T follicular helper cell (primary cell): ENCODE data around the gene SIRT7.

Experiments
- DNase-seq: peaks from one replicate; pipeline ENCODE4 v3.0.0-alpha.2; 2020; ENCODE audit warnings: low read depth

The SIRT7 gene

DNA sequence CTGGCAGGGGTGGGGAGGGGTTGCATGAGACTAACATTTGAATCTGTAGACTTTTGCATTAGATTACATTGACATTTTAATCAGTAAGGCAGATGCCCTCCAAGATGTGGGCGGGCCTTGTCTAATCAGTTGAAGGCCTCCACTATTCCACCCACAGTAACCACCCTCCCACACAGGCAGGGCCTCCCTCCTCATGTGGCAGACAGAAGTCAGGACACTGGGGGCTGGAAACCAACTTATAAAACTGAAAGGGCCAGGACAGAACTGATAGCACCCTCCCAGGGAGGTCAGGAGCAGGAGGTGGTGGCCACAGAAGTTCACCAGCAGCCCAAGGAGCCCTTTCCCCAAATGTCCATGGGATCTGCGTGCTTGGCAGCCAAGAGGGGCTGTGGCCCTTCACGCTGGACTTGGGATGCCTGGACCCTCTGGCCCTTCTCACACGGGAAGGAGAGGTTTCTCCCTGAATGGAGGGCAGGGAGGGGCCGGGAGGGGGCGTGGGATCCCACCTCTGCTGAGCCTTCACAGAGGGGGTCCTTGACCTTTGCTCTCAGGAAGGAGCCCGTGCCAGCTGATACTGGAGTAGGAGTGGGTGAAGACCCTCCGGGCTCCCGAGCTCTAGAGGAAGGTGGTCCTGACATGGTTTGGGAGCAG, 14.5 kb upstream of the SIRT7 start:
- no peak for DNase-seq

DNA sequence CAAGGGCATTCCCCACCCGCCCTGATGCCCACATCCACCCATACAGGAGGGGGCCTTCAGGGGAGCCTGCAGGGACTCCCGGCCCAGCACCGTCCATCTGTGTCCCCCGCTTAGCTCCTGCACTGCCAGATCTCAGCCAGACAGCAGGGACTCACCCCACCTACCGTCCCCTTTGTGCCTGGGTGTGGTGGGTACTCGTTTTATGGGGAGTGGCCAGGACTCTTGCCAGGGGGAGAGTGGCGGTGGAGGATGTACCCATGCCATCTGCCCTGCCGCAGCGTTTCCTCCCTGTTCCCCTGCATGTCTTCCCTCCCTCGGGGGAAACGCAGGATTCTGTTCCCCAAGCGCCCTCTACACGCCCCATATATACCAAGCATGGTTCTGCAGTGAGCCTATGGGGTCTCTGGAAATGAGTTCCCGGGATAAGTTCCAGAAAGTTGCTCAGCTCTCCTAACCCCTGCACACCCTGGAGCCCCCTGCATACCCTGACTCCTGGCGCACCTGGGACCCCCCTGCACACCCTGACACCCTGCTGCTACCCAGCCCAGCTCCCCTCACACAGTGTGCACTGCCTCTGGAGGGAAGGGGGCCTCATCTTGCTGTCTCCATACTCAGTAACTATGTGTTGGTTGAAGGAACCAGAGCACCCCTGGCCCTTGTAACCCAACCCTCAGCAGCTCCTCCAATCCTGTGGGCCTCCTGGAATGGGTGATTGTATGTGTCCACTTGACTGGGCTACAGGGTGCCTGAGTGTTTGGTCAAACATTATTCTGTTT, 13.8 kb upstream of the SIRT7 start:
- no peak for DNase-seq

GRCh38 chr17:81931189-81931556, 13.2 kb upstream of the SIRT7 start:
- DNase-seq: no peak

DNA sequence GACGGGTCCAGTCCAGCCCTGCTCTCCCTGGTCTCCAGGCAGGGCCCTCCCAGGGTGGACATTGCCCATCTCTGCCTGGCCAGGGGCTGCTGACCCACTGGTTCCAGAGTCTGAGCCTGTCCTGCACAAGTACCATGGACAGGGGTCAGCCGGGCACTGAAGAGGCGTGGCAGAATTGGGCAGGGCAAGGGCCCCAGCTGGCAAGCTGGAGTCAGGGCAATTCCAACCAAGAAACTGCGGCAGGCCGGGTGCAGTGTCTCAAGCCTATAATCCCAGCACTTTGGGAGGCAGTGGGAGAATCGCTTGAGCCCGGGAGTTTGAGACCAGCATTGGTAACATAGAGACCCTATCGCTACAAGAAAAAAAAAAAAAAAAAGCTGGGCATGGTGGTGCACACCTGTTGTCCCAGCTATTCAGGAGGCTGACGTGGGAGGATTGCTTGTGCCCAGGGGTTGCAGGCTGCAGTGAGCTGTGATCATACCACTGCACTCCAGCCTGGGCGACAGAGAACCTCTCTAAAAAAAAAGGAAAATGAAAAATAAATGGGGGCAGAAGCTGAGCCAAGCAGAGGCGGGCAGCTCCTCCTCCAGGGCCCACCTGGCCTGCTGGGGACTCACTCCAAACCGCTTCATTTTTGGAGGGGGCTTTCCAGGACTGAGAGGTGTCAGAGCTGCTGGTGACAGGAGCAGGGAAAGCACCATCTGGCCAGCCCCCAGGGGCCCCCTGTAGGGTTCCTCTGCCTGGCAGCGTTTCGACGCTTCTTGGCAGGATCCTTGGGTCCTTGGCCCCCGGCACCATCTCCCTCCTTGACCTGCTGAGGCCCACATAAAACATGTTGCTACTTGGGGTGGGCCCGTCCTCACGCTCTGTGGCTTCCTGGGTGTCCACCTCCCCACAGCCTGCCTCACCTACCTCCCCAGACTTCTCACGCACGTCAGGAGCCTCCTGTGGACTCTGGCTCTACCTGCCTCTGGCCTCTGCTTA, 12.5 kb upstream of the SIRT7 start:
- DNase-seq: no peak

DNA sequence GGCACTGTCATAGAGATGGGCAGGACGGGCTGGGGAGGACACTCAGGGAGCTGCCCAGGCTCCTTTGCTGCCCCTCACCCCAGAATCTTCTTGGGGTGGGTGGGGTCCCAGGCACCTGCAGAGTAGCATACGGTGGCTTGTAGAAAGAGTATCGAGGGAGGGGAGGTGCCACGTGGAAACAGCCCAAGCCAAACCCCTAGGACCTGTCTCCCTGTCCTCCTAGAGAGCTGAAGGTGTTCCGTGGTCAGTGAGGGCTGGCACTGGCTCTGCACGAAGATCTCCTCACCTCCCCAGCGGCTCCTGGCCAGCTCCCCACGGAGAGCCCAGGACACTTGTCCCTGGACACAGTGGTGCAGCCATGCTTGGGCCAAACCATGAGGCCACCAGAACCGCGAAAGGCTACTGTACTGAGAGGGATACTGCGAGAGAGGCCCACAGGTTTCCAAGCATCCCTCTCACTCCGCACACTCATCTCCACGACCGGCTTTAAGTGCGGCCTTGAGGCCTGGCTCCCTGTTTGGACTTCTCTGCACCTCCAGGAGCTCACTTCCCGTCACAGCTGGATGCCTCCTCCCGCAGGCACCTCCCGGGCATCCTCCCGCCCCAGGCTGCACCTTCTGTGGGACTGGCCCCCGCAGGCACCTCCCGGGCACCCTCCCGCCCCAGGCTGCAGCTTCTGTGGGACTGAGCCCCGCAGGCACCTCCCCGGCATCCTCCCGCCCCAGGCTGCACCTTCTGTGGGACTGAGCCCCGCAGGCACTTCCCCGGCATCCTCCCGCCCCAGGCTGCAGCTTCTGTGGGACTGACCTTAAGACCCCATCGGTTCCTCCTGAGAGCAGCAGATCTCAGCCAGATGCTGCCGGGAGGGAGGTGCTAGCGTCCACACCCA, 11.5 kb upstream of the SIRT7 start:
- DNase-seq: no peak

- DNase-seq: no peak
These were observed 10.7 kb upstream of the SIRT7 start for GRCh38 chr17:81928544-81929252.

DNA sequence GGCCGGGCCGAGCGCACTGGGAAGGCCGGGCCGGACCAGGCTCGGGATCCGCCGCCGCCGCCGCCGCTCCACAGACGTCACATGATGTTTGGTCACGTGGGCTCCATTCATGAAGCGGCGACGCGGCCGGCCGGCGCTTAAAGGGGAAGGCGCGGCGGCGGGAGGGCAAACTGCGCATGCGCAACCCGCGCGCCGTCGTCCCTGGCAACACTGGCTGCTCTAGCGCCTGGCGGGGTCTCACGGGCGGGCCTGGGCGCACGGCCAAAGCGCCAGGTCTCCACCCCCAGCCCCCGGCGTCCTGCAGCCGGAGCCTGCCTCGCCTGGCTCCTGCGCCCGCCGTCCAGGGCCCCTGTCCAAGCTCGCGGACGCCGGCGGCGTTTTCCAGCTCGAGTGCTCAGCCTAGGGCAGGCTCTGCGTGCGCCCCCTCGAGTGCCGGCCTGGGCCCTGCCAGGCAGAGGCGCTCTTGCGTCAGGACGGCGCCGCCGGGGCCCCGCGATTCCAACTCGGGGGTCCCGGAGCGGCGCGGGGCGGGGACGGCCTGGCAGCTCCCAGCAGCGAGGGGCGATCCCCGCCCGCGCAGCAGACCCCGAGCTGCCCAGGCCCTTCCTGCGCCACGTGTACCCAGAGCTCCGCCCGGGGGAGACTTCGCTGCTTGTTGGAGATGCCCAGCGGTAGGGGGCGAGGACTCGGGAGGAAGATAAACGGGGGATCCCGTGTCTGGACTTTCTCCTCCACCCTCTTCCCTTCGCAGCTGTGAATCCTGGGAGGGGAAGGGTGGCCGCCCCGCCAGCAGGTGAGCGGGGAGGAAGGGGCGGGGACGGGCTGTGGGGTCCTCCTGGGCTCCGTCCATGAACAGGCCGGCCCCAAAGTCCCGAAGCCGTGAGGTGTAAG, 9.9 kb upstream of the SIRT7 start, which contains the start of gene MAFG:
Gene MAFG (minus strand): TSS at position 83 of the 891 bp plus-strand sequence. CDS start 4,550 bp downstream, outside the sequence.
- DNase-seq: peak; percentile 84

GRCh38 chr17:81927152-81927652, 9.2 kb upstream of the SIRT7 start:
- DNase-seq: no peak

DNA sequence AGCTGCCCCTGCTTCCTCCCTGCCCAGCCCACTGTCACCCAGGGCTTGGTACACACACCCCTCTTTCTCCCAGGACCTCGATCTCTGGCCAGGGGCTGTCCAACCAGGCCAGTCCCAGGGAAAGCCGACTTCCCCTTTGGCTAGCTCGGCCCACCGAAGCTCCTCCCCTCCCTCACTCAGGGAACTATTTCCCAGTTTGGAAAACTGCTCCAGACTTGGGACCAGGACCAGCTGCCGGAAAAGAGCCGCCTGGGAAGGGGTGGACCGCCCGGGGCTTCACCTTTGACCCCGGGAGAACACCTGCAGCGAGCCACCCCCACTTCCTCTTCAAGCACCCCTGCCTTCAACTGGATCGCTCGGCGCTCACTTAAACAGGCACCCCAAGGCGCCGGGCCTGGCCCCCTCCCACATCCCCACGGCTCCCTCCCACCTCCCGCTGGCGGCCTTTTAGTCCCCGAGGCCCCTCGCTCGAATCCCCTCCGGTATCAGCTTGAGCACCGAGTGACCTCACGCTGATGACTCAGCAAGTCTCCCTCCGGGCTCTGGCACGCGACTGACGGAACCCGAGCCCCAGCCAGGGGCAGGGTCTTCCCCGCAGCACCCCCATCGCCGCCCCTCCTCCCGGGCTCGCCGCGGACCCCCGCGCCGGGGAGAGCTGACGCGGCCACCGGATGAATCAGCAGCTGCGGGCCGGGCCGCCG, 8.6 kb upstream of the SIRT7 start:
- DNase-seq: peak; percentile 31

DNA sequence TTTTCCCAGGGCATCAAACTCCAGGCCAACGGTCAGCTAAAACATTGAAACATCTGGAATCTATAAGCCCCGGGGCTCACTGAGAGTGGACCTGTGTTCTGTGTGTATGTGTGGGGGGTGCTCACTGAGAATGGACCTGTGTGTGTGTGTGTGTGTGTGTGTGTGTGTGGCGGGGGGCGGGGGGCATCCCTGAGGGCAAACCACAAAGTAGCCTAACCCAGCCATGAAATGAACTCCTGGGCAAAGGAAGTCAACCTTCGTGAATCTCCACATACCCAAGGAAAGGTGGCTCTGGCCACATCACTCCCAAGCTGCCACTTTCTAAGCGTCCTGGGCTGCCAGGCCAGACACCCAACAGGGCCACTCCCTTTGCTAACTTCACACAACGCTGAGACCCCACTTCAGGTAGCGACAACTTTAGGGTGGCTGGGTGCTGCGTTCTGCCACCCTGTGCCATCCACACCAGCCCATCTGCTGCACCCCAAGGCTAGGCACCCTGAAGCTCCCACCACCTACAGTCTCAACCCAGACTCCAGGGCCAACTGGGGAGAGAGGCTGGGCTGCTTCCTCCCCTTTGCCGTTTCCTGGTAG, 8.0 kb upstream of the SIRT7 start:
- no peak for DNase-seq

- peak; percentile 22 for DNase-seq
These were observed 6.9 kb upstream of the SIRT7 start for GRCh38 chr17:81924557-81925532.

- DNase-seq: no peak
These were observed 5.6 kb upstream of the SIRT7 start for GRCh38 chr17:81923302-81924260.

GRCh38 chr17:81922566-81923301, 4.8 kb upstream of the SIRT7 start:
- no peak for DNase-seq

DNA sequence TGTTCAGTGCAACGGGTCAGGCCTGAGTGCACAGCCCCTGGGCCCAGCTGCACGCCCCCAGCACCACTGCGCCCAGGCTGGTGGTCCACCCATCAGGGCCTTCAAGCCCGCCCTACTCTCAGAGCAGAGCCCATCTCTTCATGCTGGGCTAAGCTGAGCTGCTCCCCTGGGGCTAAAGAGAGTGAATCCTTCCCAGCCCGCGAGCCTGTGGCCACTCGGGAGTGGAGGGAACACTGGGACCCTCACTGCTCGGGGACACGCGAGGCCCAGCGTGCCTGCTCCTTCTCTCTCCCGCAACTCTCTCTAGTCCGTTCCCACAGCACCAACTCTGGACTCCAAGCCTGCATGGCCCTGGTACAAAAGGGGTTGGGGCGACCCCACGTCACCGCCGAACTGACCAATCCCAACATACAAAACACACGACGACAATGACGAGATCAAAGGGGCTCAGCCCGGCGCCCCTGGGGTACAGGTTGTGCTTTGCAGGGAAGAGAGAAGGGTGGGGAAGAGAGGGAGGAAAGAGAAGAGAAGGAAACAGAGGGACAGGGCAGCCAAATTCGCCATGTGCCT, 4.1 kb upstream of the SIRT7 start:
- DNase-seq: no peak

- no peak for DNase-seq
These were observed 3.5 kb upstream of the SIRT7 start for GRCh38 chr17:81921537-81921862.
